Stimulated activated CD4-positive, alpha-beta T cell treated with anti-CD3 and anti-CD28 coated beads, Interleukin-4, amount 100 ng/mL, for 48 hours (primary cell): ENCODE measurements around the gene TMOD1.

Source experiments
- DNase-seq, 2 donors: peaks; one replicate each; pipeline ENCODE4 v3.0.0-alpha.2; 2020; ENCODE audit warnings: low read depth in 2 of 2

Gene TMOD1

DNA sequence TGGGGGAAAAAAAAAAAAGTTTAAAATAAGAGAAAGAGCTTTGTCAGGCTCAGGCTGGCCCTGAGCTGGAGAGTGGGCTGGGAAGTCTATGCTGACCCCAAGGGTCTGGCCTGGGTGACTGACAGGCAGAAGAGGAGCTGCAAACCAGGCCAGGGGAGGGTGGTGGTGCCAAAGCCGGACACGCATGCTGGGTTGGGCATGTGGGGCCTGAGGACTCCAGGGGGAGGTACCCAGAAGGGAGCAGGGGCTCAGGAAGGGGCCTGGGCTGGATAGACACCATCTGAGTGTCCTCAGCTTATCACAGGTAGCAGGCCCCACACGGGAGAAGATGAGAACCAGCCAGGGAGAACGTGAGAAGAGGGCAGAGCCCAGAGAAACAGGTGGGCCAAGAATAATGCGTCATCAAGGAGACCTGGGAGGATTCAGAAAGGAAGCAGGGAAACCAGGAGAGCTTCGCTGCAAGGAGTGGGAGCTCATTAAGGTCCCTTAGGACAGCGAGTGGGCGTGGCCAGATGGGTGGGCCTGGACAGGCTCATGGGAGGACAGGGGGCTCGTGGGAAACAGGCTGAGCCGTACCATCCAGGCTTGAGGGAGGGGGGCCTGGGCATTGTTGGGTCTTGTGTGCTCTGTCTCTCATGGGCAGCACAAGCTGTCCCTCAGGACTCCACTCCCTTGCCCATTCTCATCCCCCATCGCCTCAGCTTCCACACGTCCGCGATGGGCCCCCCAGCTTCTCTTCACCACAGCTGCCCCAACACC lies 16.0 kb downstream of the TMOD1 start:
- DNase-seq: no peak

DNA sequence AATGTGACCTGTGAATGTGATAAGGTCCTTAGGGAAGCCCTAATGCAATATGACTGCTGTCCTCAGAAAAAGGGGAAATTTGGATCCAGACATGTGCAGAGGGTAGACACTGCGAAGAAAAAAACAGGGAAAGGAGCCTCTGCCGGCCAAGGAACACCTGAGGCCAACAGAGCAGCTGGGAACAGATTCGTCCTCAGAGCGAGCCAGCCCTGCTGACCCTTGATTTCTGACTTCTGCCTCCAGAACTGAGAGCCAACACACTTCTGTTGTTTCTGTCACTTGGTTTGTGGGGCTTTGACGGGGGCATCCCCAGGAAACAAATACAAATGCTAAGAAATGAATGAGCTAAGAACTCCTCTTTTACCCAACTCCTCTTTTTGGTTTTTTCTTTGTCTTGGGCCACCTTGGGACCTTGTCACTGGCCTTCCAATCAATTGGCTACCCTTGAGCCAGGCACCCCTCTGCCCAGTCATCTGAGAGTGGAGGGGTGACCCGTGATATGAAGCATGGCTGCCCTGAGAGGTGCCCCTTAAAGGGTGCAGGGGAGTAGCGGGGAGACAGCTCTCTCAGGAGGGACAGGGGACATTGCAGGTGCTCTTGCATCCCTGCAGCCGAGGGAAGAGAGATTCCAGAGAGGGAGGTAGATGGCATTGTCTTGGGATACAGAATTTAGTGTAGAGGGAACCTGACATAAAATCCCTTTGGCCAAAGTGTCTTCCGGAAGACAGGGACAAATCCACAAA lies 16.9 kb downstream of the TMOD1 start:
- no peak for DNase-seq

DNA sequence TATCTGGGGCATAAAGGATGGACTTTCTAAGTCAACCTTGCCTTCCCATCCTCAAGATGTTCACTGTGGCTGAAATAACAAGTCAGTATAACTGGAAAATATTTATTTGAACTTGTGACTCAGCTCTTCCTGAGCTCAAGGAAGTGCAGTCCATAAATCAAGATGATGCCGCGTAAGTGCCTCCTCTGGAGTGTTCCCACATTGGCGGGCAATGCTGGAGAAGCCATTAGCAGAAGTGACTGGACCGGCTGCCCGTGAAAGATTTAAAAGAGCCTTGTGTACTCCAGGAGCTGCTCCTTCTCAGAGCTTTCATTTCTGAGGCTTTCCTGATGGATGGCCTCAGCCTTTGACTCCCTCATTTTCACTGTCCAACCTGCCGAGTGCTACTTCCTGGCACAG lies 17.4 kb downstream of the TMOD1 start:
- DNase-seq: no peak

DNA sequence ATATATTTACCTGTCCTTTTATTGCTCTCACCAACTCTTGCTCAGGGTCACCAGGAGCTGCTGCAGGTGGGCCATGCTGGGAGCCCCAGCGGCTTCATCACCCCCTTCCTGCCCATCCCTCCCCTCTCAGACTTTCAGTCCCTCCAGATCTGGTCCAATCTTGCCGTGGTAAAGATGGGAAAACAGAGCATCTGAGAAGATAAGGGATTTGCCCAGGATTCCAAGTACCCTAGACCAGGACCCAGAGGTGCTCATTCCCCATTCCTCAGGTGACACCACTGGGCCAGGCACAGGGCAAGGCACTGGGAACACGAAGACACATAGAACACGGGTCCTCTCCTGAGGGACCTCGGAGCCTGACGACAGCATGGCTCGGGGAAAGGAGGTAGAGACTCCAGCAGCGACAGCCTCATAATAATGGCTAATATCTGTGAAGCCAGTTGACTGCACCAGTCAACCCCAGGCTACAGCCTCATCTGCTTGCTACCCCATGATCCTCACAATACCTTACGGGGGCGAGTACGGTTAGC lies 18.0 kb downstream of the TMOD1 start:
- DNase-seq: no peak

DNA sequence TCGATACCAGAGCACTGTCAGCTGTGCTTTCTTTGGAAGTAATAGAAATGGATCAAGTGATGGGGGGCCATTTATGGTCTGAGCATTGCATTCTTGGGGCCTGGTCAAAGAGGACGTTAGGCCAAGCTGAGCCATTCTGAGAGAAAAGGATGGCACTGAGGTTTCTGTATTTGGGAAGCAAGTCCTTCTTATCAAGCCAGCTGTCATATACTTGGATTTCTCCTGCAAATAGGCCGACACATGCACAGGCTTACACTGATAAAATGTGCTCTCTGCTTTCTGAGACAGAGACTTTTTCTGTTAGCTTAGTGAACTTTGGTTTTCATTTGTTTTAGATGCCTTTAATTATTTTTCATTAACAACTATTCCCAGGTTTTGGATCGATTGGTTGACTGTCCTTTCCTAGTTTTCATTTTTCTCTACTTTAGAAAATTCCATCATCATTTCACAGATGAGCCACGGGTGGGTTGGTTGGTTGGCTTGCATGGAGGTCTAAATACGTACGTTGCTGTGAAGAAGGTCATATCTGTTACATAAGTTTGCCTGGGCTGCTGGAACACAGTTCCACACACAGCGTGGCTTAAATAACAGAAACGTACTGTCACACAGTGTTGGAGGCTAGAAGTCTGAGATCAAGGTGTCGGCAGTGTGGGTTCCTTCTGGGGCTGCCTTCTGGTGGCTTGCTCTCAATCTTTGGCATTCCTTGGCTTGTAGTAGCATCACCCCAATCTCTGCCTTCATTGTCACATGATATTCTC lies 20.3 kb downstream of the TMOD1 start:
- no peak for DNase-seq

DNA sequence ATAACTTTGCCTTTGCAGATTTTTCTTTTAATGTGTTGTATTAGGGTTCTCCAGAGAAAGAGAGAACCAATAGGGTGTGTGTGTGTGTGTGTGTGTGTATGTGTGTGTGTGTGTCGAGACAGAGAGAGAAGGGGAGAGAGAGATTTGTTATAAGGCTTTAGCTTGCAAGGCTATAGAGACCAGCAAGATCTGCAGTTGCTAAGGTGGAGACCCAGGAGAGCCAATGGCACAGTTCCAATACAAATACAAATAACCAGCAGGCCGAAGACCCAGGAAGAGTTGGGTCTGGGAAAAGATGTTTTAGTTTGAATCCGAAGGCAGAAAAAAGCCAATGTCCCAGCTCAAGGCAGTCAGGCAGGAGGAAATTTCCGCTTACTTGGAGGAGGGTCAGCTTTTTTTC lies 23.0 kb downstream of the TMOD1 start:
- no peak for DNase-seq

DNA sequence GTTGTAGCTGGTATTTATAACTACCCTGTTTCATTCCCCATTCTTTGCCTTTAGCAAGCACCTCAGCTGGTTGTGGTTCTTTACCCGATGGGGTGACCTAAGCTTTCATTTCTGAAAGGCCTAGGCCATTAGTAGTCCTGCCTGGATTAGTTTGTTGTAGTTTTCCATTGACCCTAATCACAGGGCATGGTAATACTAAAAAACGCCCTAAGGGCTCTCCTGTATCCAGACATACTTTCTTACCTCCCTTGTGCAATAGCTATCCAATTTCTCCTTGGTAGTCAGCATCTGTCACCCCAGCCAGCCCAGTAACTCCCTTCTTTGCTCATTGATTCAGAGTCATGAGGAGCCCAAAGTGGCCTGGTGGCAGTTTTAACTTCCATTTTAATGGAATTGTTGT lies 24.0 kb downstream of the TMOD1 start:
- DNase-seq: no peak

DNA sequence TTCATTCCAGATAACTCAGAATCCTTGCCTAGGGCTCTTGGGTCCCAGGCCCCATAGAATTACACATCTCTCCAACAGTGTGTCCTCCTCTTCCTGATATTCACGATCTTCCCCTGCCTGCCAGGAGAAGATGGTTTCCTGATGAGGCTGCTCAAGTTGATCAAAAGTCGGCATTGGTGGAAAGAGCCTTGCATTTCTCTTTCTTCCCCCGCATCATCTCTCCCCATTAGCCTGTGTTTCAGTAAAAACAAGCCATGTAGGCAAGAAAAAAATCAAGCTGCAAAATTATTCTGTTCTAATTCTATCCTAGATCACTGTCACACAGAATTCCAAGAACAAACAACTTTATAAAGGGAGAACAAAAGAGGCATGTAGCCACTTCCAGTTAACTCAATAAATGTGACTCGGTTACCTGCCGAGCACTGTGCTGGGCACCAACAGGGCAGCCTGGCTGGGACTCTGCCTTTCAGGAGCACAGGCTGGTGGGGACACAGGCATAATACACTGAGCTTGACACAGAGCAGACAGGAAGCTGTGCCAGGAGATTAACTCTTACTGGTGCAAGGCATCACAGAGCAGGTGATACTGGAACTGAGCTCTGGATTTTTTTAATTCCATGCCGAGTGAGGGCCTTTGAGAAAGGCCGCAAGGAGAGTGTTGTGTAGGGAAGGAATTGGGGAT lies 25.6 kb downstream of the TMOD1 start:
- DNase-seq: no peak

DNA sequence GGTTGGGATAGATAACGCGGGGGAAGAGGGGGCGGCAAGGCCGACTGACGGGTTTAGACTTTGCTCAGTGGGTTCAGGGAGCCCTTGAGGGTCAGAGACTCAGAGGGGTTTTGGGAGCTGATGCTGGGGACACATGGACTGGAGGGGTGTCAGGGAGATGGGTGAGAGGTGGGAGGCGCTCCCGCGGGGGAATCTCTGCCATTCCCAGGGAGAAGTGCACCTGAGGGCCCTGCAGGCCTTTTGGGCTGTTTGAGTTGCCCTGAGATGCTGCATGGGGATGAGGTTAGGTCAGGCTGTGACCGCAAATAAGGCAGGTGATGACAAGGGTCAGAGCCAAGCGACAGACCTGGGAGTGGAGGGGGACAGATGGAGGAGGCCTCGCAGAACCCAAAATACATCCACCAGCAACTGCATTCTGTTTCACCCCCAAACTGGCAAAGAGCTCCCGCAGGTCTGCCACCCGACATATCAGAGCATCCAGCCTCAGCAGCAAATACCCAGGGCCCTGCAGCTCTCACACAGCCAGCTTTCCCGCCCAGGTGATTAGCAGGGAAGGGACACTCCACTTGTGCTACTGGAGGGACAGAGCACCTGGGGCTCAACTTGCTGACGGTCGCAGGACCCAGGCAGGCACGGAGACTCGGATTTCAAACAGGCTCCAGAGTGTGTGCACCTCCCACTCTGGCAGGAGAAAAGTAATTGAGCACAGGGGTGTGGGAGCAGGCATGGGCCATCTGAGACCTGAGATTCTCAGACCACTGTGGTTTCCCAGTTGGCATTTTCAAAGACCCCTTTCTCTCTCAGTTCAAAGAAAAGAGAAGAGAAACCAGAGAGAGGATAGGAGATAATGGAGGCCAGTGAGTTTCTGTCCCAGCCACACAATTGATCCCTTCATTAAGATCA lies 26.4 kb downstream of the TMOD1 start:
- no peak for DNase-seq

DNA sequence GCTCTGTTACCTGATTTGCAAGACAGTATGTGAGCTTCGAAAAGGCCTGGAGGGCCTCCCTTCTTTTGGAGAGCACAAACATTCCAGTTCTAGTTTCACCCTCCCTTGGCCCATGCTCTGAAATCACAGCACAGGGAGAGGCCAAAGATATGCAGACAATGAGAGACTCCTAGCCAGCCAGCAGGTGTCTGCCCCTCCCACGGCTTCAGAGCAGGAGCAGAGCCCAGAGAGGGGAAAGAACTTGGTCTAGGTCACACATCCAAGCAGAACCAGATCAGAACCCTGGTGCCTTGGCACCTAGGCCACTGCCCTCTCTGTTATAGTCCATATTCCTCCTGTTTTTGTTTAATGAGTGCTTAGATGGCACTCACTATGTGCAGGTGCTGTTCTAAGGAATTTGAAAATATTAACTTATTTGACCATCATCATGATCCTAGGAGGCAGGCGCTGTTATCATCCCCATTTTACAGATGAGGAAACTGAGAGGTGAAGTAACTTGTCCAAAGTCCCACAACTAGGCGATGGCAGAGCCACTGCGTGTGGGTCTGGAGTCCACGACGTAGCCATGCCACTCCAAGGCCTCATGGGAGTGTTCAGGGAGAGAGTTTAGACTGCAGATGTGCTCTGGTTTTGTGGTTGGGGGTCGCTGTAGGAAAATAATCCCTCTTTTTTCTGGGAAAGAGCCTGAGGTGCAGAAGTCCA lies 27.2 kb downstream of the TMOD1 start:
- DNase-seq: no peak

DNA sequence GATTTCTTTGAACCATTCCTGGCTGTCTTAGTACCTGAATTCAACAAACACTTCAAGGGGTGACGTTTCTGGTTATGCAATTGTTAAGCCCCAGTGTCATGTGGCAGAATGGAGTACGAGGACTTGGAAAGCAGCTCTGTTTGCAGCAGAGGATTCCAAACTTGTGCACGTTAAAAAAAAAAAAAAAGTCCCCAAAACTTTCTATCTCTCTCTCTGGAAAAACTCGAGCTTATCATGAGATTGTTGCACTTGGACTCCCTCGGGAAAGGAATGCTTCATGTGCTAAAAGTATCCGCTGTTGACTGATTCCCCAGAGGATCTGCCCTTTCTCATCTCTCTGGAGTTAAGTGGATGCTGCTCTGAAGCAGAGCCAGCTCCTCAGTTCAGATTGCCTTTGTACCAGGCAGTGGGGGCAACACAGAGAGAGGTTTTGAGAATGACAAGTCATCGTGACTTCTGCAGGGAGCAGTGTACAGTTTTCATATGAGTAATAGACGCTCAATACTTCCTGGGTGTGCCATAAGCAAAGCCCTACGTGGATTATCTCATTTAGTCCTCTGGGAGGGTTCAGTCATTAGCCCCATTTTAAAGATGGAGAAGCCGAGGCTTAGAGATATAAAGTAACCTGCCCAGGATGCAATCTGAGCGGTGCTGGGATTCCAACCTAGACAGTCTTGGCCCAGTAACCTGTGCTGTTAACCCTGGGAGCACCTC lies 28.1 kb downstream of the TMOD1 start:
- no peak for DNase-seq

DNA sequence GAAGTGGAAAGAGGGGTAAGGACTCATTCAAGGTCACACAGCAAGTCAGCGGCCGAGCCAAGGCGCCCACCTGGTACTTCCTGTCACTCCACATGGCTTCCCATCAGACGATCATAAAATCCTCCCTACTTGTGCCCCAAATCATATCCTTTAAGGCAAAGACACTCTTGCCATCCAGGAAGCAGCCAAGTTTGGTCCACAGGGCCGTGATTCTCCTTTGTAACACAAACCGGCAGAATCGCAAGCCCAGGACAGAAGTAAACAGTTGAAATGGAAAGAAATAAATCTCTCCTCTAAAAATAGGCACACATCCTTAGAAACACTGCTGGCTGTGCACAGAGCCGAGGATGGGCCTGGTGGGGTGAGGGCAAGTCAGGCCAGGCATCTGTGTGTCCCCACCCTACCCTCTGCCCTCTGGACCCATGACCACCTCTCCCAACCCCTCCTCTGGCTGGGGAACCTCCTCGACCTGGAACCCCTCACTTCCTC lies 30.5 kb downstream of the TMOD1 start:
- DNase-seq: no peak

DNA sequence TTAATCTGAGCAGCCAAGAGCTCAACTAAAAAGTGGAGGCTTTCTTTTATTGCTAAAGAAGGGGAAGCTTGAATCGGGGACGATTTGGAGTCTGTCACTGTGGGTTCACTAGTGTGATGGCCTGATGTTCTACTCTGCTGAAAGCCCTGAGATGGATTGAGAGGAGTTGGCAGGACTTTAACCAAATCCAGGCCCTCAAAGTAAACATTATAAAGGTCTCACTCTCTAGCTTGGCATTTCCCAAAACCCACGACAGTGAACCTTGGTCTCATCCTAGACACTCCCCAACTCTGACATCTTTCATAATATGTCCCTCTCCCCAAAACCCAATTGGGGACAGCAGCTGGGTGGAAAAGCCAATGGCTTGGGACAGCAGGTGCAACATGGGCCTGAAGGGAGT lies 32.7 kb downstream of the TMOD1 start:
- no peak for DNase-seq

DNA sequence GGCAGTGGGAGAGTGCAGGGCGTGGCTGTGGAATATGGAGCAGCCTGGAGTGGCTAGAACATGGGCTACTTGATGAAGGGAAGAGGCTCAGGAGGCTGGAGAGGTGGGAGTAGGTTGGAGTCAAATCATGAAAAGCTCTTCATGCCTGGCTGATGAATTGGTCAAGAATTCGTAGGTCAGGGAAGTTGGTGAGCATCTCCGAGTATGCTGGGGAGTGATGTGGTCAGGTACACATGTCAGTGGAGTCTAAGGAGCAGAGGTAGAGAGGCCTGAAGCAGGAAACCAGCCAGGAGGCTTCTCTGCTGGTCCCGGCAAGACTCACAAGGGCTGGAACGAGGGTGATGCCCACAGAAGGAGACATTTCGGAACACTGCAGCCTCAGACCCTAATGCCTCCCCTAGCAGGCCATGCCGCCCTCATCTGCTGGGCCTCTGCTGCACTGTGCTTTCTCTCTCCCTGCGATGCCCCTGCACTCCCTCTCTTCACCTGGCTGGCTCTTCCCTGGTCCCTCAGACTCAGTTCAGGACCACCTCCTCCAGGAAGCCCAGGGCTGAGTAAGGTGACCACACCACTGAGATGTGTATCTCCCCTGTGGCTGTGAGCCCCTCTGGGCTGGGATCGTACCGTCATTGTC lies 33.6 kb downstream of the TMOD1 start:
- DNase-seq: no peak

DNA sequence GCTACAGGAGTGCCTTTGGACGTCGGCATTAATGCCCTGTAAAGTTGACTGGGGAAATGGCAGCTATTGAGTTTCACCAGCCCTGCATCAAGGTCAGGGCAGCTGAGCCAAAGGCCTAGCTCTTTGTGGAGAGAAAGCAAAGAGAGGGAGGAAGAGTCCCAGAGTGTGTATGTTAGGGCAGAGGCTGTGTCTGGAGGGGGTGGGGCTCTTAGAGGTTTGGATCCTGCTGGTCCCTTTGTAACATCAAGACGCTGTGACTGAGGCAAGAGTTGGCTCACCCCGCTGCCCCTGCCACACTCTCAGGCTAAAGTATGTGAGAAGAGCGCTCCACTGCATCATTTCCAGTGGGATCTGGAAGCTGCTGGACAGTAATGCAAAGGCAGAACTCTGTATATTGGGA lies 34.3 kb downstream of the TMOD1 start:
- no peak for DNase-seq

DNA sequence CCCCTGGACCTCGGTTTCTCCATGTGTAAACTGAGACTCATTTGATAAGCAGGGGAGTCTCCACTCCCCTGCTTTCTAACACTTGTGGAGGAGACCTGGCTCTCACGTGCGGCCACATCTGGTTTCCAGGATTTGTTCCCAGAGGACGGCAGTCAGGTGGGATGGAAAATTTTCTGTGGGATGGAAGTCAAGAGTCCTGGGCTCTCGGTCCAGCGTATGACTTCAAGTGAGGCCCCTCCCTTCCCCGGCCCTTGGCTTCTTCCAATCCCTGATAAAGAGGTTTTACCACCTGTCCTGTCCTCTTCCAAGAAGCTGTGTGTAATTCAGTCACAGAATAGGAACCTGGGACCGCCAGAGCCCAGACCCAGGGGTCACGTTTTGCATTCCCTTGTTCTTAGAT lies 35.0 kb downstream of the TMOD1 start:
- DNase-seq: no peak

DNA sequence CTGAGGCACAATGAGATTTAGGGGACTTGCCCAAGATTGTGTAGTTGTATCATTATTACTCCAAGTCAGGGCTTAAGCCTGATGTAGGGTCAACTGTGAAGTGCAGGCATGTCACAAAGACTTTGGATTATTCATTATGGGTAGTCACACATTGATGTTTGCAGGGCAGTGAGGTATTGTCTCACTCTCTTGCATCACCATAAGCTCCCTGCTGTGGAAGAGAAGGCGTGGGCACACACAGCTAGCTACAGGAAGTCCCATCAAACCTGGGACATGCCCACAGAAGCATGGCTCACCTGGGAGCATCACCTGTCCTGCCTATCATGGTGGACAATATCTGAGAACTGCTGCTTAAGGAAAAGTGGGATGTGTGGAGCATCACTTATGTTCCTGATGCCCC lies 42.1 kb downstream of the TMOD1 start:
- DNase-seq: no peak

DNA sequence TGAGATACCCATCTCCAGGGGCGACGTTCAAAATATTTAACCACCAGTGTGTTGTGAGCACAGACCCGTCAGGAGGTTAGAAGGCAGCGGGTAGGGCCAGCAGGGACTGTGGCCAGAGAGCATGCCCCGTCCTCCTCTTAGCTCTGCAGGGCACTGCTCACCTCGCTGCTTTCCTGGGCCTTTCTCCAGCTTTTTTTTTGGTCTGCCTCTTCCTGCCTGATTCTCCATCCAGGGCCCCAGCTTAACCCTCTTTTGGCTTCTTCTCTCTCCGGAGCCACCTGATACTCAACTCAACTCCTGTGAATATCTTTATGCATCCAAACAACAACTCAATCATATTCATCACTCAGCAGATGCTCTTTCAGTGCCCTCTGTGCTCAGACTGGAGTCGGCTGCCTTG lies 44.0 kb downstream of the TMOD1 start:
- DNase-seq: no peak
